ENCODE data around the gene RARRES2.
"Not testable (repeated sequence)": the region's sequence is repeated elsewhere in the genome, so short reads cannot be mapped to it uniquely, and the experiment has no call there.

RARRES2 gene

DNA sequence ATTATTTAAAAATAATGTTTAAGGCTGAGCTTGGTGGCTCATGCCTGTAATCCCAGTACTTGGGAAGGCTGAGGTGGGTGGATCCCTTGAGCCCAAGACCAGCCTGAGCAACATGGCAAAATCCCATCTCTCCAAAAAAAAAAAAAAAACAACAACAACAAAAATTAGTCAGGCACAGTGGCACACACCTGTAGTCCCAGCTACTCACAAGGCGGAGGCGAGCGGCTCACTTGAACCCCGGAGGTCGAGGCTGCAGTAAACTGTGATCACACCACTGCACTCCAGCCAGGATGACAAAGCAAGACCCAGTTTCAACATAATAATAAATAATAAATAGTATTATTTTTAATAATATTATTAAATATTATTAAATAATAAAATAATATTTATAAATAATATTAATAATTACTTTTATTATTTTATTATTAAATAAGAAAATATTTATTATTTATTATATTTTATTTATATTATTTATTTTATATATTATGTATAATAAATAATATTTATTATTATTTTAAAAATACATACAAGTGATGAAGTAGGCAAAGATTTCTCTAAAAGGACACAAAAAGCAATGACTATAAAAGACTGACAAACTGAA lies 26.7 kb downstream of the RARRES2 start:
- DNase-seq: peak in 1 of 2 experiments; percentile 9

DNA sequence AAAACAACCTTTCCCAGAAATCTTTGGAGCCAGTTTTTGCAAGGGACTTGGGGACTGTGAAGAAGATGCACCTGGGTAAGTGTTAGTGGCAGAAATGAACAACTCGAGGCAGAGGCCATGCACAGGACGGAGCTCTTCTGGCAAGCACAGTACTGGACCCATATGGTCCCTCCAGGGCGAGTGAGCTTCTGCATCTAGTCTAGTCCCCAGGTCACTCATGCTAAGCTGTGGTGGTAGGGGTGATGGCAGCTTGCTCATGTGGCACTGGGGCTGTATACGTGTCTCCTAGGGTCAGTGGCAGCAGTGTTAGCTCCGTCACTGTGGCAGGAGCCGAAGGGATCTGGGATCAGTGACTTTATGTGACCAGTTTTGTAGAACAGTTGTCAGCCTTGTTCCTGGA lies 27.6 kb downstream of the RARRES2 start:
- peak in 1 of 2 experiments; percentile 10 for DNase-seq

GRCh38 chr7:150313367-150313809 lies 28.0 kb downstream of the RARRES2 start:
- no peak for DNase-seq

DNA sequence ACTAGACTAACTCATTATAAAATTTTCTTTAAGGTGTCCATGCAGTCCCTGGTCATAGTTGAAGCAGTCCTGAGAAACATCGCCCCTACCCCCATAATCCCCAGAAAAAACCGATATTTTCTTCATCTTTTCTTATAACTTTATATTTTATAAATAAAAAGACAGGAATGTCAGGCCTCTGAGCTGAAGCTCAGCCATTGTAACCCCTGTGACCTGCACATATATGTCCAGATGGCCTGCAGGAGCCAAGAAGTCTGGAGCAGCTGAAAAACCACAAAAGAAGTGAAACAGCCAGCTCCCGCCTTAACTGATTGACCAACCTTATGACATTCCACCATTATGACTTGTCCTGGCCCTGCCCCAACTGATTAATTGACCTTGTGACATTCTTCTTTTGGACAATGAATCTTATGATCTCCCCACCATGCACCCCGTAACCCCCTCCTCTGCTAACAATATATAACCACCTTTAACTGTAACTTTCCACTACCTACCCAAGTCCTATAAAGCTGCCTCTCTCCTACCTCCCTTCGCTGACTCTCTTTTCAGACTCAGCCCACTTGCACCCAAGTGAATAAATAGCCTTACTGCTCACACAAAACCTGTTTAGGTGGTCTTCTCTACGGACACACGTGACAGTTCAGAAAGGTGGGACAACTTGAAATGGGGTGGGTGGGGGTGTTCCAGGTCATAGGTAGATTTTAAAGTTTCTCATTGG lies 28.6 kb downstream of the RARRES2 start:
- DNase-seq: not testable (repeated sequence)

GRCh38 chr7:150311711-150312110 lies 29.7 kb downstream of the RARRES2 start:
- DNase-seq: no peak

GRCh38 chr7:150311146-150311545 lies 30.3 kb downstream of the RARRES2 start:
- DNase-seq: peak in 1 of 2 experiments; percentile 7

DNA sequence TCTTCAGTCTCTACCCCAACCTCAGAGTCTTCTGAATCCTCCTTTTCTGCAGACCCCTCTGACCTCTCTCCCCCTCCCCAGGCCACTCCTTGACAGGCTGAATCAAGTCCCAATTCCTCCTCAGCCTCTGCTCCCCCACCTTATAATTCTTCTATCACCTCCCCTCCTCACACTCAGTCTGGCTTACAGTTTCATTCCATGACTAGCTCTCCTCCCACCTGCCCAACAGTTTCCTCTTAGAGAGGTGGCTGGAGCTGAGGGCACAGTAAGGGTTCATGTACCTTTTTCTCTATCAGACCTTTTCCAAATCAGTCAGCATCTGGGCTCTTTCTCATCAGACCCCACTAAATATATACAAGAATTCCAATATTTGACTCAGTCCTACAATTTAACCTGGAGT lies 32.9 kb downstream of the RARRES2 start:
- DNase-seq: no peak

- DNase-seq: no peak
Observed at GRCh38 chr7:150307904-150308303, 33.5 kb downstream of the RARRES2 start.

- no peak for DNase-seq
Observed at GRCh38 chr7:150307129-150307528, 34.3 kb downstream of the RARRES2 start.

GRCh38 chr7:150306377-150306776 lies 35.1 kb downstream of the RARRES2 start:
- not testable (repeated sequence) for DNase-seq

- DNase-seq: not testable (repeated sequence)
Observed at GRCh38 chr7:150305903-150306284, 35.5 kb downstream of the RARRES2 start.

DNA sequence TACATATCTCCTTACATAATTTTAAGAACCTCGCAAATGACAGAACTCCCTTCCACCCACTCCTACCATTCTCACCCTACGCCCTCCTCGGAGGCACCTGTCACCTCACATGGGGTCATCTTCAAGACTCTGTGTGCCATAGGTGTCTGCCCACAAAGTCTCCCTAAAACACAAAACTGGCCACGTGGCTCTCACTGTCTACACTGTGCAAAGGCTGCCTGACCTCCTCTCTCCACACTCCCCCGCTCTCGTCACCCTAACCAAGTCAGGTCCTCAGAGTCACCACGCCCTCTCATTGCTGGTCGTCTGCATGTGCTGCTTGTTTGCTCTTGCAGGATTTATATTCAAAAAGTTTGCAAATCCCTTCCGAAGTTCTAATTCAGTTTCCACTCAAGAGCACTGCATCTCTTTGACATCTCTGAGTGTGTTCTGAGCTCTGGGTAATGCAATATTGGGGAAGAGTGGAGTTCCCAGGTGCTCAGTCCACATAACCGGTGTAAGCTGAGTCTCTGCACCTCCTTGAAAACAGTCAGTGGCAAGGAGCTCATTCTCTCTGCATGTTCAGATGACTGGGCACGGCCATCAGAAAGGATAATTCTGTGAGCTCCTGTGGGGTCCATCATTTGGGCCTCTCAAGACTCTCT lies 36.0 kb downstream of the RARRES2 start:
- DNase-seq: not testable (repeated sequence)

DNA sequence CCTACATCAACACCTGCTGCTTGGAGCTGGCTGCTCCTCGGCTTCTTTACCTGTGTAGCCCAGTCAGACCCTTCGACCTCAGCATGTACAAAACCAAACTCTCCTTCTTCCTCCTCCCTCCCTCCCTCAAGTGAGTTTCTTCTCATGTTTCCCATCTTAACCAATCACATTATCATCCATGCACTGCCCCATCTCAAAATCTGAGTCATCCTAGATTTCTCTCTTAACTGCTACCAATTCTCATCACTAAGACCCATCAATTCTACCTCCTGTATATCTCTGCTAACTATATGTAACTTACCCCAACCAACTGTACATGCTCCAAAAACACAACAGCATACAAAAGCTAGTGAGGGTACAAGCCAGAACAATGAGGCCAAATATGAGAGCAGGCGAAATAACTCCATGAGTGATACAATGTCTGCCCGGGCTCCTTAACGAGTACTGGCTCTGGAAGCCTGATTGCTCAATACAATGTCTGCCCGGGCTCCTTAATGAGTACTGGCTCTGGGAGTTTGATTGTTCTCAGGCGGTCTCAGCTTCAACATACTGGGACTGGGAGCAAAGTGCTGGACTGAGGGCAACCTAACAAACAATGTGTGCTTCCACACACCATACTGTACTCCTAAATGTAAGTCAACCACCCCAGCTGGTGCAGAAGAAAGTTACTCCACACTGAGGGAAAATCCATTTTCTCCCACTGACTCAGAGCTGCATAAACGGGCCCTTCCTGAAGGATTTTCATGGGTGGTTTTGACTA lies 36.8 kb downstream of the RARRES2 start:
- not testable (repeated sequence) for DNase-seq

DNA sequence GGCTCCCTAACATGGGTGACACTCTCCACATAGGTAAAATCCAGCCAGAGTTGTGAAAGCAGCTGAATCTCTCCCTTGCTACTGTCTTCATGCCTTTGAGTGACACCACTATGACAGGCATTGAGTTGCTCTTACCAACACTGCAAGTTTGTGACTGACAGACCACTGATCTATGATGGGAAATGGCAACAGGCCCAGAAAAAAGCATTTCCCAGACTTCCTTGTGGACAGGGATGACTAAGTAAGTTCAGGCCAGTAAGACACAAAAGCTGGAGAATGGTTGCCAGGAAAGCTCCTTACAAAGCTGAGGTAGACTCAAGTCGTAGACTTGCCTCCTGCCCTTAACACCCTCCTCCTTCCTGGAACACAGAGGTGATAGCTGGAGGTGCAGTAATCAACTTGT lies 38.5 kb downstream of the RARRES2 start:
- not testable (repeated sequence) for DNase-seq

- not testable (repeated sequence) for DNase-seq
Observed at GRCh38 chr7:150297978-150298377, 43.5 kb downstream of the RARRES2 start.

DNA sequence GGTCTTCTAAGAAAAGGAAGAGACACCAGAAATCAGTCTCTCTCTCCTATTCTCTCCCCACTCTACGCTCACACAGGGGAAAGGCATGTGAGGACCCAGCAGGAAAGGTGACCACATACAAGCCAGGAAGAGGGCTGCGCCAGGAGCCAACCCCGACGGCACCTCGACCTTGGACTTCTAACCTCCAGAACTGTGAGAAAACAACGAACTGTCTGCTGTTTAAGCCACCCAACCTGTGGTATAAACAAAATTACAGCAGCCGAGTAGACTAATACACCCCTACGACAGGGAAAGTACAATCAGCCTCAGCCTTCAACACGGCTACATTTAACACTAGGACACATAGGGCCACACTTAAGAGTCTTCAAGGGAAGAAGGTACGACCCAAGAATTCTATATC lies 44.6 kb downstream of the RARRES2 start:
- not testable (repeated sequence) for DNase-seq

- DNase-seq: not testable (repeated sequence)
Observed at GRCh38 chr7:150295614-150296013, 45.8 kb downstream of the RARRES2 start.

- DNase-seq: not testable (repeated sequence)
Observed at GRCh38 chr7:150295027-150295426, 46.4 kb downstream of the RARRES2 start.

GRCh38 chr7:150290317-150290716 lies 51.1 kb downstream of the RARRES2 start:
- not testable (repeated sequence) for DNase-seq

GRCh38 chr7:150288816-150289215 lies 52.6 kb downstream of the RARRES2 start:
- not testable (repeated sequence) for DNase-seq

Data from activated T-cell treated with anti-CD3 and anti-CD28 coated beads, Interleukin-2, amount 50 U/mL, for 48 hours (primary cell).